Adrenal gland (tissue), 5 donors: ENCODE measurements around the gene CENPC.

ENCODE experiments used
- CTCF ChIP-seq, 6 experiments: fragments of 450-650 bp in 4 of 6; fragments of 200-600 bp in 2 of 6; sonication (generic) in 1 of 6; IDR thresholded peaks; 1 replicate in 5 of 6; 2 replicates in 1 of 6; pipeline versions ENCODE4 v1.5.1 to v1.8.0; 2016 to 2021; ENCODE audit warnings: antibody characterized with exemption in 6 of 6, mild to moderate bottlenecking in 2 of 6, moderate library complexity in 1 of 6
- POLR2A ChIP-seq, 2 donors: fragments of 450-650 bp; IDR thresholded peaks; one replicate each; pipeline ENCODE4 v1.6.1; 2017; ENCODE audit warnings: antibody characterized with exemption in 2 of 2, mild to moderate bottlenecking in 2 of 2, moderate library complexity in 1 of 2
- donor health status: DM: no; HTN: no; CAD: no.

GRCh38 chr4:67566335-67566734 is 21.0 kb upstream of the CENPC start:
- TF ChIP-seq CTCF (IDR thresholded peaks at IDR 0.05) = no peak
- no peak for TF ChIP-seq POLR2A (IDR thresholded peaks at IDR 0.05)
